Aorta (tissue), 5 donors: ENCODE results near the gene EIF2B2. TPM values are rescaled to one million over a fixed set of nuclear protein-coding genes. Genes with fewer than 3 reads are reported as not detected.
A peak's percentile ranks its signal among the peaks of the same experiment; 100 is the strongest.

Source experiments
- ATAC-seq: fragments of 200-7000 bp; cut with Tn5 transposase; one replicate; pipeline ENCODE4 v1.9.1; 2022; ENCODE audit warnings: moderate library complexity; ENCODE audit not compliant: low FRiP score
- DNase-seq, 2 donors: peaks; one replicate each; pipeline ENCODE4 v3.0.0-alpha.2; 2020
- H3K27ac ChIP-seq, 2 donors: one replicate each; pipeline ENCODE4 v1.5.1; 2013; ENCODE audit warnings: low read length in 2 of 2, mild to moderate bottlenecking in 2 of 2, moderate library complexity in 2 of 2, control low read depth in 1 of 2, inconsistent platforms in 1 of 2, low read depth in 1 of 2
- H3K27me3 ChIP-seq, 2 donors: one replicate each; pipeline ENCODE4 v1.6.1; 2013; ENCODE audit warnings: control low read depth in 1 of 2, low read length in 1 of 2, mild to moderate bottlenecking in 1 of 2, moderate library complexity in 1 of 2; ENCODE audit not compliant: insufficient read depth in 2 of 2, control insufficient read depth in 1 of 2
- H3K36me3 ChIP-seq, 2 donors: one replicate each; pipeline ENCODE4 v1.6.1; 2013; ENCODE audit warnings: control low read depth in 1 of 2, low read length in 1 of 2, mild to moderate bottlenecking in 1 of 2; ENCODE audit not compliant: insufficient read depth in 2 of 2, control insufficient read depth in 1 of 2
- H3K4me1 ChIP-seq, 2 donors: one replicate each; pipeline ENCODE4 v1.6.1; 2013; ENCODE audit warnings: low read length in 2 of 2, control low read depth in 1 of 2, mild to moderate bottlenecking in 1 of 2, moderate library complexity in 1 of 2; ENCODE audit not compliant: insufficient read depth in 2 of 2, control insufficient read depth in 1 of 2
- H3K4me3 ChIP-seq, 2 donors: one replicate each; pipeline ENCODE4 v1.5.1; 2013; ENCODE audit warnings: low read length in 2 of 2, control low read depth in 1 of 2, mild to moderate bottlenecking in 1 of 2
- H3K9me3 ChIP-seq: one replicate; pipeline ENCODE4 v1.6.1; 2013; ENCODE audit warnings: mild to moderate bottlenecking, low read length; ENCODE audit not compliant: control insufficient read depth
- WGBS, 2 donors: extraction: QIAGEN DNeasy Blood & Tissue Kit; methylation state at CpG; one replicate each; pipeline ENCODE4 v1.1.7; 2013; 5-methylcytosine and 5-hydroxymethylcytosine counted together
- intact Hi-C, 2 donors: fragments of 100-400 bp; cut with DNase I; formaldehyde crosslinking; loops; one replicate each; pipeline versions ENCODE4 v1.14.2 to v1.15.0; 2022
- polyA plus RNA-seq, 2 donors: library from polyadenylated mRNA; stranded (reverse); fragments of 200-250 nt; gene quantifications; one replicate each; pipeline ENCODE4 v1.2.3, GENCODE V29; 2013
- total RNA-seq, 2 donors: library from RNA; stranded (reverse); fragmentation: NEBNext Ultra II Directional; extraction: Animal tissue kit (Norgen Biotek cat#: 25700); gene quantifications; one replicate each; pipeline ENCODE4 v1.2.1, GENCODE V29; 2021
- donor health status: healthy with polysubstance abuse.
- donor health status: Bipolar disorder and iron deficiency.
- donor health status: DM: no; HTN: no; CAD: no.
- donor health status: DM: no; HTN: no; CAD: no.
- donor health status: DM: yes; HTN: yes; CAD: no.

Gene EIF2B2
- total and polyA plus RNA-seq, 4 donors: 9.5 to 39.8 (median 36.1) TPM

GRCh38 chr14:75047506-75047905 lies 44.8 kb downstream of the EIF2B2 start:
- intact Hi-C loops: no loop called here
- H3K9me3 ChIP-seq: no peaks in the 10 kb centered on the region
- H3K27ac ChIP-seq: no peak overlapping the region
- no peaks in the 10 kb centered on the region for H3K36me3 ChIP-seq
- DNase-seq (no peak), ATAC-seq (no peak)
- H3K4me1 ChIP-seq: peaks cover 4% of the 10 kb centered on the region in 2 donors
- H3K4me3 ChIP-seq: no peak overlapping the region
- no peaks in the 10 kb centered on the region for H3K27me3 ChIP-seq
- whole genome bisulfite sequencing, 2 donors: 72 to 81% methylated on average over 4 of the region's 4 CpGs

- intact Hi-C loops: no loop called here
- H3K9me3 ChIP-seq: no peaks in the 10 kb centered on the region
- DNase-seq (no peak), ATAC-seq (no peak)
- peaks cover 4% of the 10 kb centered on the region in 2 donors for H3K4me1 ChIP-seq
- H3K4me3 ChIP-seq: no peak overlapping the region
- no peaks in the 10 kb centered on the region for H3K36me3 ChIP-seq
- H3K27ac ChIP-seq: no peak overlapping the region
- 61 to 71% methylated on average over 2 of the region's 2 CpGs for WGBS, 2 donors
- no peaks in the 10 kb centered on the region for H3K27me3 ChIP-seq
Measured at GRCh38 chr14:75048101-75048500, 45.4 kb downstream of the EIF2B2 start.

- no peak for DNase-seq
- peak; percentile 59 for ATAC-seq
- Histone ChIP-seq H3K36me3 (no peaks in the 10 kb centered on the region), H3K27ac (peak overlapping the region; percentile 9 to 32), H3K9me3 (no peaks in the 10 kb centered on the region), H3K4me1 (peaks cover 4% of the 10 kb centered on the region in 2 donors), H3K27me3 (no peaks in the 10 kb centered on the region), H3K4me3 (no peak overlapping the region)
- intact Hi-C loops: no loop called here
- 2 to 4% methylated on average over 5 of the region's 5 CpGs for WGBS, 2 donors
Measured at GRCh38 chr14:75049136-75049535, 46.4 kb downstream of the EIF2B2 start.

- intact Hi-C loops: loop anchor here in 1 of 2 donors (5.0 kb wide), 1 partner anchor 37 kb away; no protein-coding TSS in a partner anchor
- H3K4me3 ChIP-seq: no peak overlapping the region
- 84 to 87% methylated on average over 3 of the region's 3 CpGs for WGBS, 2 donors
- H3K4me1 ChIP-seq: peaks cover 3 to 4% of the 10 kb centered on the region in 2 donors
- no peaks in the 10 kb centered on the region for H3K9me3 ChIP-seq
- no peak for DNase-seq
- no peaks in the 10 kb centered on the region for H3K27me3 ChIP-seq
- peak overlapping the region in 1 of 2 donors; percentile 9 for H3K27ac ChIP-seq
- no peaks in the 10 kb centered on the region for H3K36me3 ChIP-seq
- ATAC-seq: peak; percentile 60
Measured at GRCh38 chr14:75049731-75050201, 47.0 kb downstream of the EIF2B2 start.

DNA sequence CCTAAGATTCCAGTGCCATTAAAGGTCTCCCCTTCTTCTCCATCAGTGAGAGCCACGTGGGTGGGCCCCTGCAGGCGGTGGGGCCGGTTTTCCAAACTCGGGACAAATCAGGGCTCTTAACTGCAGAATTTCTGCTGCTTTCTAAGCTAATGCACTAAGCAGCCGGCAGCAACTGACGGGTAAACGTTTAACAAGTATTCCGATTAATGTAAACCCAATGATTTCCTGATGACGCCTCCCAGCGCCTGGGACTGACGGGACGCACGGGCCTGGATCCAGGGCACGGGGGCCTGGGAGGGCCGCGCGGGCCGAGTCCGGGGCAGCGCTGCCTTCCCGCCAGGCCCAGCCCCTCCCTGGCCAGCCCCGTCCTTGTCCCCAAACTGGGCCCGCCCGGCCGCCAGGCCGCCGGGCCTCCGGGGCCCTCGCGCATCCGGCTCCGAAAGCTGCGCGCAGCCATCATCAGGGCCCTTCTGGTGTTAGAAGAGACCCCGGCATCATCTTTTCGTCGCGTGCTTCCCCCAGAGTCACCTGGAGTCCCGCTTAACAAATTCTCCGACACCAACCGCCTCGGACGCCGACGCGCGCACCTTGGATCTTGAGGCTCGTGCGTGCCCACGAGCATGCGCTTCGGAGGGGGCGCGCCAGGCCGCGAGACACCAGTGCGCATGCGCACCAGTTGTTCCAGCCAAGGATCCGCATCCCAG lies 48.3 kb downstream of the EIF2B2 start, which contains the start of gene MLH3:
MLH3 (minus strand) TSS at position 616 of the 704 bp plus-strand sequence. CDS start 1,812 bp downstream, outside the sequence.
- peak within 1 kb of the TSS; percentile 21 to 23 for H3K4me3 ChIP-seq
- intact Hi-C loops: loop anchor here in 1 of 2 donors (5.0 kb wide), 1 partner anchor 39 kb away; no protein-coding TSS in a partner anchor
- ATAC-seq (peak; percentile 91), DNase-seq (peak; percentile 89 to 96)
- H3K4me1 ChIP-seq: peaks cover 2 to 4% of the 10 kb centered on the region in 2 donors
- no peaks in the 10 kb centered on the region for H3K36me3 ChIP-seq
- H3K27ac ChIP-seq: peak within 1 kb of the TSS in 1 of 2 donors; percentile 22
- no peaks in the 10 kb centered on the region for H3K9me3 ChIP-seq
- H3K27me3 ChIP-seq: no peaks in the 10 kb centered on the region
- WGBS, 2 donors: 0% methylated on average over 55 to 59 of the region's 59 CpGs

DNA sequence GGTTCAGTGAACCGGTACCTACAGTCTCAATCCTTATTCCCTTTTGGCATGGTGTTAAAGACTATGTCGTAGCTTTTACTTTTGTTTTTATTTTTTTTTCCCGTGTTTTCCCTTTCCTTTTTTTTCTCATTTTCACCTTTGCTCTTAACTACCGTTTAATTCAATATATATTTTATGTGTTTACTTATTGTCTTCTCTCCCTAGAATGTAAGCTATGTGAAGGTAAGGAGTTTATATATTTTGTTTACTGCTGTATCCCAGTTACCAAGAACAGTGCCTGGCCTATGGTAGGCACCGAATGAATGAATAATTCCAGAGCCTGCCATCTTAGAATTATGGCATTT lies 48.8 kb downstream of the EIF2B2 start:
- DNase-seq: no peak
- Histone ChIP-seq H3K36me3 (no peaks in the 10 kb centered on the region), H3K27me3 (no peaks in the 10 kb centered on the region), H3K4me1 (peaks cover 2 to 4% of the 10 kb centered on the region in 2 donors), H3K9me3 (no peaks in the 10 kb centered on the region), H3K27ac (no peak overlapping the region), H3K4me3 (peak overlapping the region in 1 of 2 donors; percentile 23)
- 20 to 22% methylated on average over 5 of the region's 5 CpGs for WGBS, 2 donors
- ATAC-seq: no peak
- intact Hi-C loops: loop anchor here in 1 of 2 donors (5.0 kb wide), 1 partner anchor 39 kb away; no protein-coding TSS in a partner anchor

DNA sequence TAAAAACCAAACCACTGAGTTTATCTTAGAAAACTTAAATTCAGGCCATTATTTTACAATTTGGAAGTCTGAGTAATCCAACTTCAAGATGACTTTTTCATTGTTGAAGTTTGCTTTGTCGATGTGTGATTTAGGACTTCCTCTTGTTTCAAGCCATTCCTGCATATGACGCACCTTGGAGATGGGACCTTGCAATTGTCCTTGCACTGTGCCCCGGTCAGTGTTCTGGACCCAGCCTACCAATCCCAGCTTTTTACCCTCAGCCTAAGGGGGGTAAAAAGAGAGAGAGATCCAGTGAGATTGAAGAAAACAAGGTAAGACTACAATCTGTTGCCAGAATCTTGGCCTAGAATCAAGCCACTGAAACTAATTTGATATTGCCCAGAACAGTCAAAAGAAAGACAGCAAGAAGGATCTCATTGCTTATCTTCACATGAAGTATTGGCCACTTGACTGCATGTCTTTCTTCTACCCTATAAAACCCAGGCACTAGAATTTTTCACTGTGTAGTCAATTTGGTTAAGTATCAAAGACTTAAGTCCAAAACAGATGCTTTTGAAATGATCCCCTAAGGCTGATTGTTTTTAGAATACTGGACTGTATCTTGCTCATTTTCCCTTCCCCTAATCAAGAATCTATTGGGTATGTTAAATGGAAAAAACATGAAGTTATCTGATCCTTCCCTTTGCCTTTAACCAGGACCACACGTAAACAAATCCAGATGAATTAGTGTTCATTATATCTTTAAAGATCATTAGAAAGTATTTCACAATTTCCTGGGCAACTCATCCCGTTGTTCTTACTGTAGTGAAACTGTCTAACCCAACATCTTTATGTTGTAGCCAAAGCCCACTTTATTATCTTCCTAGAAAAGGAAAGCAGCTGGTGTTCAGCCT lies 50.9 kb downstream of the EIF2B2 start:
- H3K27me3 ChIP-seq: no peaks in the 10 kb centered on the region
- H3K4me1 ChIP-seq: peaks cover 0 to 4% of the 10 kb centered on the region in 2 donors
- DNase-seq (no peak), ATAC-seq (no peak)
- H3K9me3 ChIP-seq: no peaks in the 10 kb centered on the region
- no peaks in the 10 kb centered on the region for H3K36me3 ChIP-seq
- no peak overlapping the region for H3K27ac ChIP-seq
- H3K4me3 ChIP-seq: no peak overlapping the region
- intact Hi-C loops: loop anchor here in 1 of 2 donors (5.0 kb wide), 1 partner anchor 41 kb away; no protein-coding TSS in a partner anchor
- WGBS, 2 donors: 70 to 72% methylated on average over 5 of the region's 5 CpGs

GRCh38 chr14:75054421-75054820 lies 51.7 kb downstream of the EIF2B2 start:
- no peaks in the 10 kb centered on the region for H3K4me1 ChIP-seq
- H3K27me3 ChIP-seq: no peaks in the 10 kb centered on the region
- 62 to 68% methylated on average over 1 of the region's 1 CpG for WGBS, 2 donors
- H3K9me3 ChIP-seq: no peaks in the 10 kb centered on the region
- H3K27ac ChIP-seq: no peak overlapping the region
- H3K36me3 ChIP-seq: no peaks in the 10 kb centered on the region
- no peak for ATAC-seq
- no peak overlapping the region for H3K4me3 ChIP-seq
- no peak for DNase-seq
- intact Hi-C loops: loop anchor here in 1 of 2 donors (5.0 kb wide), 1 partner anchor 42 kb away; no protein-coding TSS in a partner anchor
